ENCODE data around the gene AKAP13.
"Not testable (repeated sequence)": the region's sequence is repeated elsewhere in the genome, so short reads cannot be mapped to it uniquely, and the experiment has no call there.

The AKAP13 gene

DNA sequence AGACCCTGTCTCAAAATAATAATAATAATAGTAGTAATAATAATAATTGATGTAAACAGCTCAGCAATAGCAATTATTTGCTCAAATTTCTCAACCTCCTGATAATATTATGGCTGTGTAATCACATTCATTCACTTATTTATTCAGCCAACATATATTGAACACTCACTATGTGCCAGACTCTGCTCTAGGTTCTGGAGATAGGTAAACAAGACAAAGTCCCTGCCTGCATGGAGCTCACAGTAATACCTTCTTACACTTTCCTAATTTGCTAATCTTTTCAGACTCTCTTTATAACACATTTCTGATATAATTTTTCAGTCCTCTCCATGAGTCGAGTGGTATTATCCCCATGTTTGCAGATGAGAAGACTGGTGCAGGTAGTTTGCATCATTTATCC lies 276.7 kb downstream of the AKAP13 start:
- DNase-seq (ENCODE audit: insufficient read length, low spot score) = no peak
- TF ChIP-seq, protein P1, sequence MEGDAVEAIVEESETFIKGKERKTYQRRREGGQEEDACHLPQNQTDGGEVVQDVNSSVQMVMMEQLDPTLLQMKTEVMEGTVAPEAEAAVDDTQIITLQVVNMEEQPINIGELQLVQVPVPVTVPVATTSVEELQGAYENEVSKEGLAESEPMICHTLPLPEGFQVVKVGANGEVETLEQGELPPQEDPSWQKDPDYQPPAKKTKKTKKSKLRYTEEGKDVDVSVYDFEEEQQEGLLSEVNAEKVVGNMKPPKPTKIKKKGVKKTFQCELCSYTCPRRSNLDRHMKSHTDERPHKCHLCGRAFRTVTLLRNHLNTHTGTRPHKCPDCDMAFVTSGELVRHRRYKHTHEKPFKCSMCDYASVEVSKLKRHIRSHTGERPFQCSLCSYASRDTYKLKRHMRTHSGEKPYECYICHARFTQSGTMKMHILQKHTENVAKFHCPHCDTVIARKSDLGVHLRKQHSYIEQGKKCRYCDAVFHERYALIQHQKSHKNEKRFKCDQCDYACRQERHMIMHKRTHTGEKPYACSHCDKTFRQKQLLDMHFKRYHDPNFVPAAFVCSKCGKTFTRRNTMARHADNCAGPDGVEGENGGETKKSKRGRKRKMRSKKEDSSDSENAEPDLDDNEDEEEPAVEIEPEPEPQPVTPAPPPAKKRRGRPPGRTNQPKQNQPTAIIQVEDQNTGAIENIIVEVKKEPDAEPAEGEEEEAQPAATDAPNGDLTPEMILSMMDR (IDR thresholded peaks at IDR 0.05; ENCODE audit: insufficient read depth, missing control alignments) = no peak
- no peak for FAIRE-seq

DNA sequence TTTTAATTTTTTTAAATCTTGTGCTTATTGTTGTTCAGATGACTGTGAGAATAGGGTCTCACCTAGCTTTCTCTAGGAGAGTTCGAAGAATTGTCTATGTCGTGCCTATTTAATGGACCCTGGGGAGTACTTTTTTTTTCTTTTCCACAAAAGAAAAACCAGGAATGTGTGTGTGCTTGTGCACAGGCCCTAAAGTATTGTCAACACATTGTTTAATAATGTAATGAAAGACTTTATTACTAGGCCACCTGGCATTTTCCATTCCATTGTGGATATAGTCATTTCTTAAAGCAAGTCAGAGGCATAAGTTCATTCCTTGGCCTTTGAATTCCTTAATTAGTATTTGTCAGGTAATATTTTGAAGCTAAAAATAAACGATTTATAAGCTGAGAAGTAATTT lies 278.4 kb downstream of the AKAP13 start:
- no peak for DNase-seq (ENCODE audit: insufficient read length, low spot score)
- TF ChIP-seq, protein P1 (IDR thresholded peaks at IDR 0.05; ENCODE audit: insufficient read depth, missing control alignments) = no peak
- peak; percentile 53 for FAIRE-seq

DNA sequence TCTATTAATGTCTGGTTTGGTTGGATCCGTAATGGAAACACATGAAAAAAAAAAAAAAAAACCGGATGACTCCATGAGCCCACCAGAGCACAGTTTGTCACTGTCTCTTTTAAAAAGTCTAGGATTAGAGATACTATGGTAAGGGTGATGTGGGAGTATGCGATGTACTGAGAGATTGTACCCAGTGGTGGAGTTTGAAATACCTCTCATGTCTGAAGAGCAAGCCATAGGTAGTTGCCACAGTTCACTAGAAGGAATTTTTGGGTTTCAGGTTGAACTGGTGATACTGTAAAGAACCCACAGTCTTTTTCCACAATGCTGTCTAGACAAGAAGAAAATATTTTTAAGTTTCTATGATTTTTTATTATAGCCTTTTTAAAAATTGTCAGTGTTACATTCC lies 281.5 kb downstream of the AKAP13 start:
- DNase-seq (ENCODE audit: insufficient read length, low spot score) (no peak), FAIRE-seq (no peak)
- TF ChIP-seq, protein P1 (IDR thresholded peaks at IDR 0.05; ENCODE audit: insufficient read depth, missing control alignments) = no peak

- FAIRE-seq; DNase-seq (ENCODE audit: insufficient read length, low spot score): not testable (repeated sequence)
Measured at GRCh38 chr15:85665677-85666076, 285.3 kb downstream of the AKAP13 start.

- TF ChIP-seq, protein P1 (IDR thresholded peaks at IDR 0.05; ENCODE audit: insufficient read depth, missing control alignments) = no peak
- no peak for DNase-seq (ENCODE audit: insufficient read length, low spot score)
- FAIRE-seq = peak; percentile 25
Measured at GRCh38 chr15:85667491-85668424, 287.4 kb downstream of the AKAP13 start.

DNA sequence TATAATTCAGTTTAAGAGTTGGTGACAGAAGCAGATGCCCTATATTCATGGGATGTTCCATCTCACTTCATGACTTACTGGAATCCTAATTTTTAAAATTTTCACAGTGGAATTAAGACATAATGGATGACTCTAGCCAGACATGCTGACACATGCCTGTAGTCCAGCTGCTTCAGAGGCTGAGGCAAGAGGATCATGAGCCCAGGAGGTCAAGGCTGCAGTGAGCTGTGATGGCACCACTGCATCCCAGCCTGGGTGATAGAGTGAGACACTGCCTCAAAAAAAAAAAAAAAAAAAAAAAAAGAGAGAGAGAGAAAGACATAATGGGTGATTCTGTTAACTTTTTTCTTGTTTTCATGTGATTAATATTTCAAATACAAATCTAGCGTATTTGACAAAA lies 290.8 kb downstream of the AKAP13 start:
- FAIRE-seq (no peak), DNase-seq (ENCODE audit: insufficient read length, low spot score) (no peak)
- TF ChIP-seq, protein P1 (IDR thresholded peaks at IDR 0.05; ENCODE audit: insufficient read depth, missing control alignments) = no peak

- FAIRE-seq (no peak), DNase-seq (ENCODE audit: insufficient read length, low spot score) (no peak)
- TF ChIP-seq, protein P1 (IDR thresholded peaks at IDR 0.05; ENCODE audit: insufficient read depth, missing control alignments) = no peak
Measured at GRCh38 chr15:85672332-85673084, 292.1 kb downstream of the AKAP13 start.

Measured in D721Med (cell line).